Motor neuron (in vitro differentiated cells): ENCODE data around the gene UVSSA. TPM values are rescaled to one million over a fixed set of nuclear protein-coding genes. Genes with fewer than 3 reads are reported as not detected.
"Not testable (repeated sequence)": the region's sequence is repeated elsewhere in the genome, so short reads cannot be mapped to it uniquely, and the experiment has no call there.

Source experiments
- ATAC-seq, 8 experiments: fragments of 200-7000 bp; cut with Tn5 transposase; replicated peaks in 6 of 8; 2 replicates each; pipeline ENCODE4 v1.8.0; 2021; ENCODE audit warnings: mild to moderate bottlenecking in 8 of 8, moderate library complexity in 8 of 8
- H3K27ac ChIP-seq, 2 donors: fragments of 250-450 bp; sonication (Bioruptor Pico); 2 replicates each; pipeline ENCODE4 v1.9.0; 2021; ENCODE audit warnings: antibody characterized with exemption in 2 of 2, mild to moderate bottlenecking in 2 of 2, moderate library complexity in 1 of 2
- H3K4me1 ChIP-seq, 2 donors: fragments of 250-450 bp; sonication (Bioruptor Pico); replicated peaks in 1 of 2; 2 replicates each; pipeline ENCODE4 v1.6.1; 2021; ENCODE audit warnings: antibody characterized with exemption in 2 of 2, mild to moderate bottlenecking in 2 of 2, moderate library complexity in 1 of 2
- H3K4me3 ChIP-seq, 5 donors: fragments of 250-450 bp; sonication (Bioruptor Pico); 2 replicates each; pipeline ENCODE4 v1.9.0; 2021; ENCODE audit warnings: antibody characterized with exemption in 5 of 5, mild to moderate bottlenecking in 5 of 5, moderate library complexity in 4 of 5
- WGBS, 10 experiments: fragments of 450-650 bp; shearing (Covaris generic); methylation state at CpG; one replicate each; pipeline ENCODE4 v1.0.0; 2022; 5-methylcytosine and 5-hydroxymethylcytosine counted together
- in situ Hi-C, 9 experiments: fragments of 400-800 bp; cut with MboI; loops; one replicate each; pipeline ENCODE4 v1.15.0; 2021; ENCODE audit warnings: low sequenced_read_pairs in 9 of 9, low pct_unique_long_range_greater_than_20kb in 2 of 9; ENCODE audit not compliant: unreplicated experiment in 9 of 9
- total RNA-seq, 8 experiments: library from RNA; unstranded; fragments of 300-600 nt; gene quantifications; 2 replicates each; pipeline versions ENCODE4 v1.2.3 to v1.2.4, GENCODE V29; 2022

The UVSSA gene
- total RNA-seq, 8 experiments from 2014 or later = 4.9 to 41.9 (median 8.1) TPM

DNA sequence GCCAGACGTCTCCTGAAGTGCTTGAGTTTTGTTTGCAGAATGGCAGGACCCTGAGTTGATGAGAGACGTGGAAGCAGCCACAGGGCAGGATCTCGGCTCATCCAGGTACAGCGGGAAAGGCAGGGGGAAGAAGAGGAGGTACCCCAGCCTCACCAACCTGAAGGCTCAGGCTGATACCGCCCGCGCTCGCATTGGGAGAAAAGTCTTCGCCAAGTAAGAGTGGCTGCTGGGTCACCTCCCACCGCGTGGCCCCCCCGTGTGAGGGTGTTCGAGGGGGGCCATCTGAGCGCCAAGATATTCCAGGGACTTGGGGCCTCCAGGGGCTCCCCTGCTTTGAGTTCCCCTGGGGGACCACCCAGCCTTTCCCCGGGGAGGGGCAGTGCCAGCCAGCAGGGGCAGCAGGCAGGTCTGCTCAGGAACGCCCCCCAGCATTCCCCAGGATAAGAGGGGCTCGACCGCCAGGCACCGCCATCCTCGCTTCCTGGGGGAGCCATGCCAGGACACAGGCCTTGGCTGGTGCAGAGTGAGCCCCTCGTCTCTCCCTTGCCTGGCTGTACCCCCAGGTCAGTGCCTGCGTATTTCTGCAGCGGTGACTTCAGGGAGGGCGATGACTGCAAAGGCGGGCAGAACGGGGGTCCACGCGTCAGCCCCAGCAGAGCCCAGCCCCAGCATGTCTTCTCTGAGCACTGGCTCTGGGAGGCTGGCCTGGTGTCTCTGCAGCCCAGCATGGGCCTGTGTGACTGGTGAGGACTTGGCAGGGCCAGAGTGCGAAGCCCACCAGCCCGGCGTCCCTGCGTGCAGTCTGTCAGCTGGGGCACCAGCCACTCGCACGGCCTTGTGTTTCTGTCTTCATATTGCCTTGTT lies 37.0 kb downstream of the UVSSA start:
- ATAC-seq = no peak
- in situ Hi-C loops = no loop called here
- 67 to 100% (median 95%) methylated on average over 1 to 14 of the region's 34 CpGs; no CpG with 5 or more reads in 5 of the 10 experiments for WGBS, 10 experiments
- no peak overlapping the region for H3K27ac ChIP-seq
- H3K4me3 ChIP-seq = no peak overlapping the region
- peaks cover 12 to 22% of the 10 kb centered on the region in 2 donors for H3K4me1 ChIP-seq

GRCh38 chr4:1384675-1385372 lies 37.8 kb downstream of the UVSSA start:
- 90 to 100% methylated on average over 2 of the region's 16 CpGs; no CpG with 5 or more reads in 8 of the 10 experiments for WGBS, 10 experiments
- ATAC-seq = no peak
- in situ Hi-C loops = no loop called here
- Histone ChIP-seq H3K27ac (no peak overlapping the region), H3K4me1 (peaks cover 12 to 22% of the 10 kb centered on the region in 2 donors), H3K4me3 (no peak overlapping the region)

DNA sequence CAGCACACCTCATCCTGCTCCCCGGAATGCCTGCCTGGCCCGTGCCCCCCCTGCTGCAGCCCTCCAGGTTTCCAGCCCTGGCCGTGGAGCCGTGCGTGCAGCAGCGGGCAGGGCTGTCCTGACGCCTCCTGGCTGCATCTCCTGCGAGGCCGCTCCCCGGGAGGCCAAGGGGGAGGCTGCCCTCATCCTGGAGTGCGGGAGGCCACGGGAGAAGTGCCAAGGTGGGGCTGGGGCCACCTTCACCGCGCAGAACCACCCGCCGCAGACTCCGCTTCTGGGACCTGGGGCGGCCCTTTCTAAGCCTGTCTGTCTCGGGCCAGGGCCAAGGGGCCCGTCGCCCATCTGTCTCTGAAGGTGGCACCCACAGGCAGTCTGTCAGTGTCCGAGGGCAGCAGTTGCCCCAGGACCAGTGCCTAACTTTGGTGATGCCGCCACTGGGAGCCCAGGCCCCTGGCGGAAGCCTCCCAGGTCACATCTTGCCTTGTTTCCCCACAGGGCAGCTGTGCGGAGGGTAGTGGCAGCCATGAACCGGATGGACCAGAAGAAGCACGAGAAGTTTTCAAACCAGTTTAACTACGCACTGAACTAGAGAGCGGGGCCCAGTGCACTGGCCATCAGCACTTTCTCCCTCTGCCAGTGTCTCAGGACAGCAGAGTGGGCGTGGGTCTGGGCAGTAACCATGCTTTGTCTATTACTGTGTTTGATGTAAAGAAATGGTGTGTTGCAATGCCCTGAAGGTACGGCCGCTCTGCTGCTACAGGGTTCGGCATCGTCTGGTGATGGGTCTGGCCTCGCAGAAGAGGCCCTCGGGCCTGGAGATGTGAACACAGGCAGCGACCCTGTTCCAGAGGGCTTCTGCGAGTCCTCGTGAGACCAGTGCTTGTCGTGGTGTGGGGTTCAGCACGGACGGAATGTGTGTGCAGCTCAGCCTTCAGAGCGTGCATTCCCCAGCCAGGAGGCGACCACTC lies 38.6 kb downstream of the UVSSA start:
- 76 to 100% (median 90%) methylated on average over 1 to 18 of the region's 44 CpGs; no CpG with 5 or more reads in 1 of the 10 experiments for WGBS, 10 experiments
- in situ Hi-C loops = no loop called here
- no peak overlapping the region for H3K27ac ChIP-seq
- H3K4me3 ChIP-seq = no peak overlapping the region
- peaks cover 12 to 22% of the 10 kb centered on the region in 2 donors for H3K4me1 ChIP-seq
- ATAC-seq = peak in 3 of 8 experiments; percentile 6 to 20 (median 12)

DNA sequence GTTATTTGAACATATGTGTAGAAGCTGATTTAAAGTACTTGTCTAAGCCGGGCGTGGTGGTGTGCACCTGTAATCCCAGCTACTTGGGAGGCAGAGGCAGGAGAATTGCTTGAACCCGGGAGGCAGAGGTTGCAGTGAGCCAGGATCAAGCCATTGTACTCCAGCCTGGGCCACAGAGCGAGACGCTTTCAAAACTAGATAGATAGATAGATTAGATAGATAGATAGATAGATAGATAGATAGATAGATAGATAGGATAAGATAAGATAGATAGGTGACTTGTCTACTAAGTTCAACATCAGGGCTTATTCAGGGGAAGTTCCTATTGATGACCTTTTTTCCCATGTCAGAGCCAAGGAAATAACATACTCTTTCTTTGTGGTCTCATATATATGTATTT lies 46.4 kb downstream of the UVSSA start:
- H3K4me3 ChIP-seq, H3K27ac ChIP-seq, H3K4me1 ChIP-seq, ATAC-seq, in situ Hi-C loops: not testable (repeated sequence)
- 60 to 100% (median 85%) methylated on average over 2 to 5 of the region's 5 CpGs; no CpG with 5 or more reads in 1 of the 10 experiments for WGBS, 10 experiments

- Histone ChIP-seq H3K27ac (no peak overlapping the region), H3K4me3 (no peak overlapping the region), H3K4me1 (no peaks in the 10 kb centered on the region)
- peak in 1 of 8 experiments; percentile 27 for ATAC-seq
- WGBS, 10 experiments = 81 to 100% (median 91%) methylated on average over 3 to 9 of the region's 10 CpGs; no CpG with 5 or more reads in 4 of the 10 experiments
- in situ Hi-C loops = no loop called here
Measured at GRCh38 chr4:1393866-1394265, 46.9 kb downstream of the UVSSA start.

DNA sequence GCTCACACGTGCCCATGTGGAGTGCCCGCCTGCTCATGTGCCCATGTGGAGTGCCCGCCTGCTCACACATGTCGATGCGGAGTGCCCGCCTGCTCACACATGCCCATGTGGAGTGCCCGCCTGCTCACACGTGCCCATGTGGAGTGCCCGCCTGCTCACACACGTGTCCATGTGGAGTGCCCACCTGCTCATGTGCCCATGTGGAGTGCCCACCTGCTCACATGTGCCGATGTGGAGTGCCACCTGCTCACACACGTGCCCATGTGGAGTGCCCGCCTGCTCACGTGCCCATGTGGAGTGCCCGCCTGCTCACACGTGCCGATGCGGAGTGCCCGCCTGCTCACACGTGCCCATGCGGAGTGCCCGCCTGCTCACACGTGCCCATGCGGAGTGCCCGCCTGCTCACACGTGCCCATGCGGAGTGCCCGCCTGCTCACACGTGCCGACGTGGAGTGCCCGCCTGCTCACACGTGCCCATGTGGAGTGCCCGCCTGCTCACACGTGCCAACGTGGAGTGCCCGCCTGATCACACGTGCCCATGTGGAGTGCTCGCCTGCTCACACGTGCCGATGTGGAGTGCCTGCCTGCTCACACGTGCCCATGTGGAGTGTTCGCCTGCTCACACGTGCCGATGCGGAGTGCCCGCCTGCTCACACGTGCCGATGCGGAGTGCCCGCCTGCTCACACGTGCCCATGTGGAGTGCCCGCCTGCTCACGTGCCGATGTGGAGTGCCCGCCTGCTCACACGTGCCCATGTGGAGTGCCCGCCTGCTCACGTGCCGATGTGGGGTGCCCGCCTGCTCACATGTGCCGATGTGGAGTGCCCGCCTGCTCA lies 47.8 kb downstream of the UVSSA start:
- WGBS, 10 experiments = 77 to 100% (median 97%) methylated on average over 1 to 6 of the region's 63 CpGs; no CpG with 5 or more reads in 6 of the 10 experiments
- H3K4me1 ChIP-seq, ATAC-seq, in situ Hi-C loops, H3K4me3 ChIP-seq, H3K27ac ChIP-seq: not testable (repeated sequence)

DNA sequence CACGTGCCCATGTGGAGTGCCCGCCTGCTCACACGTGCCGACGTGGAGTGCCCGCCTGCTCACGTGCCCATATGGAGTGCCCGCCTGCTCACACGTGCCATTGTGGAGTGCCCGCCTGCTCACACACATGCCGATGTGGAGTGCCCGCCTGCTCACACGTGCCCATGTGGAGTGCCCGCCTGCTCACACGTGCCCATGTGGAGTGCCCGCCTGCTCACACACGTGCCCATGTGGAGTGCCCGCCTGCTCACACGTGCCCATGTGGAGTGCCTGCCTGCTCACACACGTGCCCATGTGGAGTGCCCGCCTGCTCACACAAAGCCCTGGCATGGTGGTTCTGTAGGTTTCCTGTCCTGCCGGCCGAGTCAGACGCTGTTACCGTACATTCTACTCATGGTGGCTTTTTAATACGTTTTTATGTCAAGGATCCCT lies 48.4 kb downstream of the UVSSA start:
- H3K4me1 ChIP-seq, ATAC-seq, in situ Hi-C loops, H3K4me3 ChIP-seq, H3K27ac ChIP-seq: not testable (repeated sequence)
- 80 to 100% (median 90%) methylated on average over 1 to 8 of the region's 26 CpGs; no CpG with 5 or more reads in 3 of the 10 experiments for WGBS, 10 experiments

DNA sequence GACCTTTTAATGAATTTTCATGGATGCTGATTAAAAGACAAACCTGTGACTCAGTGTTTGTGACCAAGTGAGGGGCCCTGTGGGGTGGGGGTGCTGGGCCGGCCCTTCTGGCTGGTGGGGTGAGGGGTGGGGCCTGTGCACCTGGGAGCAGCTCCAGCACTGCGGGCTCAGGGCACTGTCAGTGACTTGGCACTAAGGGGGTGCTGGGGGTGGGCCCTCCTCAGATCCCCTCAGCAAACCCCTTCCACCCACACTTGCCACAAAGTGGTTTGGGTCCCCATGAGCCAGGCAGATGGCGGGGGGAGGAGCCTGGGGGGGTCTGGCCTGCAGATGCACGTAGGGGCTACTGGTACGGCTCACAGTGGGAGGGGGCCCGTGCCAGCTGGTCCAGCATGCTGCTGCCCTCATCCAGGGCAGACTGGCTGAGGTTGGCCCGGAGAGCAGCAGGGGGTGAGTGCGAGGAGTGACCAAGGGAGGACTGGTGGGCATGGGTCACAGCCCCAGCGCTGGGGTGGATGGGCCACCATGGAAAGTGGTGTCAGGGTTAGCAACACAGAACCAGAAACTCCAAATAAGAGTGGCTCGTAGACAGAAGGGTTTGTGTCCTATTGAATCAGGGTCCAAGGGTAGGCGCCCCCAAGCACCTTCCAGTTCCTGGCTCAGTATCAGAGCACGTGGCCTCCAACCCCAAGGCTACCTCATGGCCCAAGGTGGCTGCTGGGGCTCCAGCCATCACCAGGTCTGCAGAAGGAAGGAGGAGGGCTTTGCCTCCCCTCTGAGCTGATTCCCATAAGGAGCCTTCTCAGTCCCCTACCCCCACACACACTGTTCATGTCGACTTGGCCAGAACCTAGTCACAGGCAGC lies 49.2 kb downstream of the UVSSA start:
- WGBS, 10 experiments = 40 to 100% (median 71%) methylated on average over 1 to 3 of the region's 13 CpGs; no CpG with 5 or more reads in 6 of the 10 experiments
- in situ Hi-C loops = no loop called here
- Histone ChIP-seq H3K27ac (no peak overlapping the region), H3K4me1 (no peaks in the 10 kb centered on the region), H3K4me3 (no peak overlapping the region)
- no peak for ATAC-seq

DNA sequence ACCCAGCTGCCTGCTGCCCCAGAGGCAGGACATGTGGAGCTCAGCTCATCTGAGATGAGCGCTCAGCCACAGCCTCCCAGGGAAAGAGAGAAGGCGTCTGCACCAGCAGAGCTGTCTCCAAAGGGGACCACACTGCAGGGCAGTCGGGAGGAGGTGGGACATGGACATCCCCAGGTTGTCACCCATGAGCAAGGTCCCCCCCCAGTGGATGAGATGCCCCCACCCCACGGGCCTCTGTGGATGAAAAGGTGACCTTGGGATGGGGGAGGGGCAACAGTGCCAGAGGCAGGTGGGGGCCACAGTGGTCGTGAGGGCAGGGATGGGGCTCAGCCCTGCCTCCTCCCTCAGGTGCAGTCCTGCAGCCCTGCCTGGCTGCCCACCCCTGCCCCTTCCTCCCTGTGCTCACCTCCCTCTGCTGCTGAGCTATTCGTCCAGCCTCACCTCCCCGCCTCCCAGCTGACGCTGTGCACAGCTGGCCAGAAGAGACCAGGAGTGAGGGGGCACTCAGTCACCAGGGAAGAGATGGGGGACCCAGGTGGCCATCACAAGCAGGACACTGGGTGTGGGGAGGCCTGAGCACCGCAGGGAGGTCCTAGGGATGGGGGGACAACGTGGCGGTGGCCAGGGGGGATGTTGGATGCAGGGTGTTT lies 49.9 kb downstream of the UVSSA start:
- H3K4me1 ChIP-seq = no peaks in the 10 kb centered on the region
- WGBS, 10 experiments = 90% methylated on average over 2 of the region's 11 CpGs; no CpG with 5 or more reads in 9 of the 10 experiments
- no peak overlapping the region for H3K4me3 ChIP-seq
- no peak for ATAC-seq
- H3K27ac ChIP-seq = no peak overlapping the region
- in situ Hi-C loops = no loop called here

DNA sequence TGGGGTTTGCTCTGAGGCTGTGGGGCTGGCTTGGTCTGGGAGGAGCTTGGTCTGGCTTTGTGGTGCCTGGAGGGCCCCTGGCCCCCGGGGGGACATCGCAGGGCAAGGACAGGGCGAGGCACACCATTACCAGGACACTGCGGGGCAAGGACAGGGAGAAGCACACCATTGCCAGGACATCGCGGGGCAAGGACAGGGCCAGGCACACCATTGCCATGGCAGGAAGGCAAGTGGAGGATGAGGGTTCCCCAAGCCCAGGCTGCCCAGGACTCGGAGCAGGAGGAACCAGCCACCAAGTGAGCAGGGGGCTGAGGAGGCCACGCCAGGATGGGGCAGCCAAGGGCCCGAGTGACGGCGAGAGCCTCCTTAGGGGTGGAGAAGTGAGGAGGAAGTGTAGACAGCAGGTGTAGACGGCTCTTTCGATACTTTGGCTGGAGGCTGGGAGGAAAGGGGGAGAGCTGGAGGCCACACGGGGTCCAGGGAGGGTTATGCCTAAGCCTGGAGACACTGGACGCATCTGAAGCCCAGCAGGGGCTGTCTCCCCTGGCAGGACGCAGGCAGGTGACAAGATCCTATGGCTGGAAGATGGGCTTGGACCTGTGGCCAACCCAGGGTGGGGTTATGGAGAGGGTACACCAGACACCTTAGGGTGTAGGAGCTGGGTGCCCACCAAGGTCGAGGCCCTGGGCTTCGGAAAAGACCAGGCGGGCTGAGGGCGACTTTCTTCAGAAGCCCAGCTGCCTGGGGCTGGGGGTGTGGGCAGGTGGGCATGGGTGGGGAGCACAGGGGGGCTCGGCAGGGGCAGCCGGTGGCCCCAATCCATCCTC lies 51.9 kb downstream of the UVSSA start:
- Histone ChIP-seq H3K4me3 (no peak overlapping the region), H3K27ac (no peak overlapping the region), H3K4me1 (no peaks in the 10 kb centered on the region)
- in situ Hi-C loops = no loop called here
- WGBS, 10 experiments = 40 to 86% (median 77%) methylated on average over 1 to 8 of the region's 22 CpGs; no CpG with 5 or more reads in 6 of the 10 experiments
- ATAC-seq = no peak
